ENCODE measurements around the gene SMPD3. TPM values are rescaled to one million over a fixed set of nuclear protein-coding genes. Genes with fewer than 3 reads are reported as not detected.
A peak's percentile ranks its signal among the peaks of the same experiment; 100 is the strongest.

The SMPD3 gene
- total and polyA plus RNA-seq, 2 of the 8 experiments (the other 6 are each of a cell fraction or from before 2014, with no cell fraction given), result 0.39 to 1.3 TPM

GRCh38 chr16:68381363-68381724 lies 67.0 kb downstream of the SMPD3 start:
- no peak overlapping the region for H3K4me2 ChIP-seq (ENCODE audit: insufficient read depth in 1 of 2, low read depth in 2 of 2, low read length in 2 of 2)
- POLR2A ChIA-PET (ENCODE audit: partially characterized antibody), result interaction anchor here (0.9 kb wide), 1 partner anchor 50 kb away, joined by 4 read pairs; no protein-coding TSS in a partner anchor
- FAIRE-seq (no peak), DNase-seq (ENCODE audit: low read depth in 1 of 2, low spot score in 2 of 2) (no peak)
- H4K5ac ChIP-seq (ENCODE audit: insufficient read length, low read depth, low read length), result no peak overlapping the region
- H4K91ac ChIP-seq (replicated peaks; ENCODE audit: insufficient read length, low read length), result no peak overlapping the region
- TF ChIP-seq SP4 (IDR thresholded peaks at IDR 0.05; ENCODE audit: low read length) (no peak), USF2 (IDR thresholded peaks at IDR 0.05; ENCODE audit: low read length) (peak; percentile 47)
- no peak overlapping the region for H2BK120ac ChIP-seq (replicated peaks; ENCODE audit: low read depth, low read length)
- 90% methylated on average over 7 of the region's 7 CpGs; no CpG with 5 or more reads in 1 of the 2 experiments for WGBS, 2 experiments (ENCODE audit: extremely low coverage in 1 of 2, insufficient coverage in 1 of 2, insufficient read length in 1 of 2, insufficient replicate concordance in 2 of 2, low coverage in 1 of 2, low lambda C conversion rate in 2 of 2, missing lambda C conversion rate in 1 of 2)
- no peaks in the 10 kb centered on the region; a peak in 1 of 7 replicates for H3K27me3 ChIP-seq (replicated peaks in 1 of 4; ENCODE audit: control insufficient read depth in 3 of 4, extremely low read depth in 1 of 4, insufficient read depth in 3 of 4, low read length in 3 of 4)
- peak overlapping the region; percentile 29; the same call in 1 of the 2 replicates for H3K18ac ChIP-seq (ENCODE audit: extremely low read depth, low read length)
- no peak overlapping the region for H2AFZ ChIP-seq (ENCODE audit: low read length)
- H3K56ac ChIP-seq (replicated peaks; ENCODE audit: insufficient read length, low read depth, low read length), result no peak overlapping the region
- H4K8ac ChIP-seq (ENCODE audit: extremely low read depth, insufficient read depth, low read length), result peak overlapping the region; percentile 63; the same call in 1 of the 2 replicates
- no peak overlapping the region for H3K9ac ChIP-seq (replicated peaks in 1 of 4; ENCODE audit: extremely low read depth in 1 of 4, low read depth in 3 of 4, low read length in 3 of 4)
- no peaks in the 10 kb centered on the region for H4K20me1 ChIP-seq (replicated peaks in 1 of 2; ENCODE audit: control insufficient read depth in 1 of 2, insufficient read depth in 2 of 2, low read length in 2 of 2)
- H3K79me1 ChIP-seq (ENCODE audit: low read depth, low read length), result no peaks in the 10 kb centered on the region
- H2BK15ac ChIP-seq (ENCODE audit: low read length), result no peak overlapping the region; the same call in 1 of the 2 replicates
- H3K9me3 ChIP-seq (ENCODE audit: insufficient read depth in 2 of 2, low read depth in 1 of 2, low read length in 1 of 2), result no peaks in the 10 kb centered on the region
- no peak overlapping the region for H2BK5ac ChIP-seq (ENCODE audit: low read depth, low read length)
- H3K36me3 ChIP-seq (ENCODE audit: control insufficient read depth in 2 of 4, insufficient read depth in 4 of 4, low read length in 3 of 4), result no peaks in the 10 kb centered on the region
- H2BK20ac ChIP-seq (ENCODE audit: low read length), result no peak overlapping the region
- peaks cover 3 to 17% (median 14%) of the 10 kb centered on the region in 4 experiments for H3K4me1 ChIP-seq (replicated peaks in 1 of 4; ENCODE audit: control insufficient read depth in 3 of 4, insufficient read depth in 4 of 4, low read length in 3 of 4)
- no peak overlapping the region for H2BK12ac ChIP-seq (ENCODE audit: low read depth, low read length)
- no peak overlapping the region for H3K4me3 ChIP-seq (ENCODE audit: extremely low read depth in 1 of 4, insufficient read depth in 2 of 4, low read depth in 3 of 4, low read length in 4 of 4)
- CTCF ChIA-PET (ENCODE audit: partially characterized antibody), result interaction anchor here (0.7 to 10.6 kb wide), 27 partner anchors 9 to 130 kb away, joined by 3 to 221 read pairs (median 7); no protein-coding TSS in a partner anchor
- no peaks in the 10 kb centered on the region for H3K79me2 ChIP-seq (ENCODE audit: control insufficient read depth in 1 of 2, insufficient read depth in 2 of 2, low read length in 2 of 2)
- no peak overlapping the region for H3K4ac ChIP-seq (replicated peaks; ENCODE audit: insufficient read length, low read depth, low read length)
- H2AK5ac ChIP-seq (ENCODE audit: low read depth, low read length), result peak overlapping the region; percentile 66; the same call in 1 of the 2 replicates
- H3K23me2 ChIP-seq (ENCODE audit: low read depth, low read length), result no peaks in the 10 kb centered on the region
- H3K23ac ChIP-seq (ENCODE audit: insufficient read length), result no peak overlapping the region
- H3K27ac ChIP-seq (ENCODE audit: low read depth, low read length), result no peak overlapping the region
- H3K14ac ChIP-seq (ENCODE audit: insufficient read length), result no peak overlapping the region
